Activated T-helper 17 cell treated with anti-CD3 and anti-CD28 coated beads, Interleukin-2, amount 50 U/mL, for 72 hours (primary cell): ENCODE data around the gene DLGAP1. TPM values are rescaled to one million over a fixed set of nuclear protein-coding genes. Genes with fewer than 3 reads are reported as not detected.

Experiments
- ATAC-seq: fragments of 150-1000 bp; cut with Tn5 transposase; replicated peaks from 2 replicates; pipeline ENCODE4 v1.10.0; 2021; ENCODE audit warnings: mild to moderate bottlenecking, moderate library complexity
- H3K27ac Mint-ChIP-seq: one replicate; pipeline ENCODE4 v1.8.0; 2022; ENCODE audit warnings: mixed read lengths
- H3K27me3 Mint-ChIP-seq: one replicate; pipeline ENCODE4 v1.8.0; 2022; ENCODE audit warnings: mixed read lengths
- H3K36me3 Mint-ChIP-seq: one replicate; pipeline ENCODE4 v1.8.0; 2022; ENCODE audit warnings: low read depth, mild to moderate bottlenecking, mixed read lengths
- H3K4me1 Mint-ChIP-seq: one replicate; pipeline ENCODE4 v1.8.0; 2022; ENCODE audit warnings: mixed read lengths
- H3K4me3 Mint-ChIP-seq: one replicate; pipeline ENCODE4 v1.8.0; 2022; ENCODE audit warnings: mild to moderate bottlenecking, mixed read lengths
- H3K9me3 Mint-ChIP-seq: one replicate; pipeline ENCODE4 v1.8.0; 2022; ENCODE audit warnings: mixed read lengths
- total RNA-seq, 2 donors: library from RNA; stranded (reverse); gene quantifications; one replicate each; pipeline ENCODE4 v1.2.3, GENCODE V29; 2022

DLGAP1 gene
- total RNA-seq, 2 donors from 2014 or later: 1.1 to 1.2 TPM

DNA sequence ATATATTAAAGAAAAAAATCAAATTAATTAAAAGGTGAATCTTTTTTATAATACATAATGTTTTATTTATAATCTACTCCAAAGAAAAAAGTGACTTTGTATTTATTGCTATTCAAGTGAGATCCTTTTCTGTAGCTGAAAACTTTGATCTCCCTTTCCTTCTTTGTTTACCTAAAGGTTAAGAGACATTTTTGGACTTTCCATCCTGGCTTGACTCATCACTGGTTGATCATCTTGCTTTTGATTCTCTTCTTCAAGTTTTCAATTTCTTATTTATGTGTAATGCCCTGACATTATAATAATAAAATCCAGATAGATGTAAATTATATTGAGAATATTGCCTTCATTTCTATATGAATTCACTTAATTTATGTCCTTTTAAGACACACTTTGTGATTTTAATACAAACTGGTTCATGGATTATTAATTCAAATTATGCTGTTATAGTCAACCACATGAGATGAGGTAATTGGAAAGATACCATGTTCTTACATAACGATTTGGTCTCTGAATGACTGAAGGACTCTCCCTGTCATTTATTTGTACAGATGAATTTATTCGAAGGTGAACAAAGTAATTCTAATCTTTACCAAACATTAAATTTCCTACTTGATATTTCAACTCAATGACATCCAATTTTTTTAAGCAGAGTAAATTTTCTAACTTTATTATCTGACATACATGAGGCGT is 820.7 kb downstream of the DLGAP1 start:
- Mint-ChIP-seq H3K27ac (peak overlapping the region; percentile 89), H3K4me3 (peak overlapping the region; percentile 59), H3K27me3 (no peaks in the 10 kb centered on the region), H3K36me3 (no peaks in the 10 kb centered on the region), H3K9me3 (no peaks in the 10 kb centered on the region), H3K4me1 (peaks cover 7% of the 10 kb centered on the region)
- ATAC-seq: peak; percentile 75

DNA sequence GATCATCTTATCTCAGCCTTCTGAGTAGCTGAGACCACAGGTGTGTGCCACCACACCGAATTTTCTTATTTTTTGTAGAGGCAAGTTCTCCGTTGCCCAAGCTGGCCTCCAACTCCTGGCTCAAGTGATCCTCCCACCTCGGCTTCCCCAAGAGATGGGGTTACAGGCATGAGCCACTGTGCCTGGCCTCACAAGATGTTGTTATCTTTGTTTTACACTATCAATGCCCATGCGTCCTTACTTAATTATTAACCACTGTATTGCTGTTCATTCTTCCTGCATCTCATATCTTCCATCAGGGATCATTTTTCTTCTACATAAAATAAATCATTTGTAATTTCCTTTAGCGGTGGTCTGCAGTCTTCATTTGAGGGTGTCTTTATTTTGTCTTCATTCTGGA is 823.2 kb downstream of the DLGAP1 start:
- no peak for ATAC-seq
- Mint-ChIP-seq H3K4me3 (no peak overlapping the region), H3K9me3 (no peaks in the 10 kb centered on the region), H3K27ac (no peak overlapping the region), H3K27me3 (no peaks in the 10 kb centered on the region), H3K36me3 (no peaks in the 10 kb centered on the region), H3K4me1 (peaks cover 7% of the 10 kb centered on the region)

DNA sequence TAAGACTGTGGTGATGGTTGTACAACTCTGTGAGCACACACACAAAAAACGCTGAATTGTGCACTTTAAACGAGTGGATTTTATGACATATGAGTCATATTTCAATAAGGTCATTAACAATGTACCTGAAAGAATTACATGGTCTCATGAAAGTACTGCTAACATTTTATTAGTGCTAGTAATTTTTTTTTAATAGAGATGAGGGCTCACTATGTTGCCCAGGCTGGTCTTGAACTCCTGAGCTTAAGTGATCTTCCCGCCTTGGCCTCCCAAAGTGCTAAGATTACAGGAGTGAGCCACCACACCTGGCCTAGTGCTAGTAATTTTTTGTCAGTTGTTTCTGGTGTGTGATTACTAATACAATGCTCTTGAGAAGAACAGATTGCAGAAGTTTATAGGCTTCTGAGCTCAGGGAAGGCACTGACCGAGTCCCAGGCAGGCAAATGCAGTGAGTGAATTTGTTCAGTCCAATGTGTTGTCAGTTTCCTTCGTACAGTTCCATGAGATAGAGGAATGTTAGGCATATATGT is 828.1 kb downstream of the DLGAP1 start:
- Mint-ChIP-seq H3K36me3 (peaks cover 6% of the 10 kb centered on the region), H3K4me1 (peaks cover 15% of the 10 kb centered on the region), H3K27me3 (no peaks in the 10 kb centered on the region), H3K27ac (no peak overlapping the region), H3K9me3 (no peaks in the 10 kb centered on the region), H3K4me3 (no peak overlapping the region)
- ATAC-seq: no peak

DNA sequence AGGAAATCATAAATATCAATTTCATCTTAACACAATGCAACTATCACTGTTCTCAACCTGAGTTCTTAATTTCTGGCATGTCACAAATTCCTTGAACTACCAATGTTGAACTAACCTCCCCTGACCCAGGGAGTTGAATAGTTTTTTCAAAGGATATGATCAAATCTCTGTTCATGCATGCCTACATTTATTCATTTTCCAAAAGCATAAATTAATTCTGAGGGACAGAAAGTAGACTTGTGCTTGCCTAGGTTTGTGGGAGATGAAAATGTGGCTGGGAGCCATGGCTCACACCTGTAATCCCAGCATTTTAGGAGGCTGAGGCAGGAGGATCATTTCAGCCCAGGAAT is 829.4 kb downstream of the DLGAP1 start:
- H3K36me3 Mint-ChIP-seq: peaks cover 6% of the 10 kb centered on the region
- no peak for ATAC-seq
- H3K4me1 Mint-ChIP-seq: peaks cover 15% of the 10 kb centered on the region
- peak overlapping the region; percentile 91 for H3K27ac Mint-ChIP-seq
- no peaks in the 10 kb centered on the region for H3K9me3 Mint-ChIP-seq
- peak overlapping the region; percentile 73 for H3K4me3 Mint-ChIP-seq
- no peaks in the 10 kb centered on the region for H3K27me3 Mint-ChIP-seq

DNA sequence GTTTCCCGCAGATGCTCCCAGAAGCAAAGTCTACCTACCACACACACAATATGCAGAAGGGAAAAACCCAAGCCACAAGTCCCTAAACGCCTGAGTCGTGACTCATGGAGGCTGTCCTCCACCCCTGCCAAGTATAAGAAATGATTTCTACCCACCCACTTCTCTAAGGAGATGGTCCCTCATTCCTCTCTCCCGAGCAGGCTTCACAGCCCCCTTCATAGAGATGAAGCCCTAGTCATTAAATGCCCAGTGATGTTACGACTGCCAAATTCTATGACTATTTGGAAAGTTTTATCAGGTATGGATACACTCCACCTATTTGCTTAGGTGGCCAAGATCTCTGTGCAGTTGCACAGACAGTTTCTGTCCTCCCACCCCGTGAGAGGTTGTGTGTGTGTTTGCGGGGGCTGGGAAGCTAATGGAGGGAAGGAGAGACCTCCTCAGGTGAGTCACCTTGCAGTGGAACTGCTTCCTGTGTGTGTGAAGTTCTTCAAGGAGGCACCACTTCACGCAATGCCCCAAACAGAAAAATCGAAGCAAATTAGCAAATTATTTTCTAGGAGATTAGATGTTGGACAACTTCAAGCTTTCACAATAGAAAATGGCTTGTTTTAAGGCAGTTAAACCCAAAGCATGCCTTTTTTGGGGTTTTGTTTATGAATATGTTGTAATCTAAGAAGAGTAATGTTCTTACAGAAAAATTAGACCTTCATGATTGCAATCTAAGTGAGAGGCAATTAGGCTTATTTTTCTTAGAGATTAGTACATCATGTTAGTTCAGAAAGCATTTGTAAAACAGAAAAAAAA is 830.0 kb downstream of the DLGAP1 start:
- Mint-ChIP-seq H3K27ac (peak overlapping the region; percentile 91), H3K27me3 (no peaks in the 10 kb centered on the region), H3K36me3 (peaks cover 6% of the 10 kb centered on the region), H3K4me3 (peak overlapping the region; percentile 73), H3K4me1 (peaks cover 15% of the 10 kb centered on the region), H3K9me3 (no peaks in the 10 kb centered on the region)
- peak; percentile 88 for ATAC-seq

DNA sequence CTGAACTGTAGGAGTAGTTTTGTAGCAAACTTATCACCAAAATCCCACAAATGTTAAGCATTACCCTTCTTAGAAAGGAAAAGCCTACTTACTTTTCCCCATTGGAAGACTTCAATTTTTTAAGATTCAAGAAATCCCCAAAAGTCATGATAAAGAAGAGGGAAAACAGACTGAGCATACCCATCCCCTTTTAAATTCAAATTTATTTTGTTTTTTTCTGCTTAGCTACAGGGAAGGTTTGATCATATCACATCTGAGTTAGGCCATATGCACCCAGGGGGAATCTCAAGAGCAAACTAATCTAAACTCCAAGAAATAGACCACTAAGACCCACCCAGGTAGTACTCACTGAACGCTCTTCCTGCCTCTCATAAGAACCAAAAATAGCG is 830.6 kb downstream of the DLGAP1 start:
- Mint-ChIP-seq H3K36me3 (peaks cover 6% of the 10 kb centered on the region), H3K4me1 (peaks cover 15% of the 10 kb centered on the region), H3K27ac (peak overlapping the region; percentile 91), H3K9me3 (no peaks in the 10 kb centered on the region), H3K27me3 (no peaks in the 10 kb centered on the region), H3K4me3 (peak overlapping the region; percentile 73)
- no peak for ATAC-seq

DNA sequence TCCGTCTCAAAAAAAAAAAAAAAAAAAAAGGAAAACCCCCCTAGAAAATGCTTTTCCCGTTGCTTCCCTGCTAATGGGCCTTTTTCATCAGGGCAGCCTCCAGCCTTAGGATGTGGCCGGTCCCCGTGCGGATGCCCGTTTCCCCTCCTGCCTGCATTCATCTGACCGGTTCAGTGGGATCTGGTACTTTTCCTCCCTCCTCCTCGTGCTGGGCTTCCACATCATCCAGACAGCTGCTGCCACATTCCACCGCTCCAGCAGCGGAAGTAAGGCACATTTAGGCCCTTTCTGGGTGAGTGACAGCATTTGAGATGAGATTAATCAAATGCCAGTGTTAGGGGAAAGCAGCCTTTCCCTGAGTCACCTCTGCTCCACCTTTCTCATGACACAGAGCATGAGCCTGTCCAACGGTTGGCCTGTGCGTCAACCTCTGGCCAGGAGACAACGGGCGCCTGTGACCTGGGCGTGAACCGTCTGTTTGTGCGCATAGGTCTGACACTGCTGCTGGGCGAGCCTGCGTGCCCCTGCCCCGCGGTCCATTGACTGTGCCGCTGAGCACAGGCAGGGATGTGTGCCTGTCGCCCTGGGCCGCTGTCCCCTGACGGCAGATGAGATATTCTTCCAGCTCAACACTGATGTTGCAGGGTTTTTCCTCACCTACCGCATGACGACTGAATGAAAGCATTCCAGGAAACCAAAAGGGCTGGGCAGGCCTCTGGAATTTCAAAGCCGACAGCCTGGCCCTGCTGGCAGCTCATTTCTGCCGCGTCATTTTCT is 831.1 kb downstream of the DLGAP1 start:
- Mint-ChIP-seq H3K27ac (peak overlapping the region; percentile 91), H3K27me3 (no peaks in the 10 kb centered on the region), H3K9me3 (no peaks in the 10 kb centered on the region), H3K4me3 (peak overlapping the region; percentile 73), H3K36me3 (peaks cover 6% of the 10 kb centered on the region), H3K4me1 (peaks cover 15% of the 10 kb centered on the region)
- peak; percentile 71 for ATAC-seq

DNA sequence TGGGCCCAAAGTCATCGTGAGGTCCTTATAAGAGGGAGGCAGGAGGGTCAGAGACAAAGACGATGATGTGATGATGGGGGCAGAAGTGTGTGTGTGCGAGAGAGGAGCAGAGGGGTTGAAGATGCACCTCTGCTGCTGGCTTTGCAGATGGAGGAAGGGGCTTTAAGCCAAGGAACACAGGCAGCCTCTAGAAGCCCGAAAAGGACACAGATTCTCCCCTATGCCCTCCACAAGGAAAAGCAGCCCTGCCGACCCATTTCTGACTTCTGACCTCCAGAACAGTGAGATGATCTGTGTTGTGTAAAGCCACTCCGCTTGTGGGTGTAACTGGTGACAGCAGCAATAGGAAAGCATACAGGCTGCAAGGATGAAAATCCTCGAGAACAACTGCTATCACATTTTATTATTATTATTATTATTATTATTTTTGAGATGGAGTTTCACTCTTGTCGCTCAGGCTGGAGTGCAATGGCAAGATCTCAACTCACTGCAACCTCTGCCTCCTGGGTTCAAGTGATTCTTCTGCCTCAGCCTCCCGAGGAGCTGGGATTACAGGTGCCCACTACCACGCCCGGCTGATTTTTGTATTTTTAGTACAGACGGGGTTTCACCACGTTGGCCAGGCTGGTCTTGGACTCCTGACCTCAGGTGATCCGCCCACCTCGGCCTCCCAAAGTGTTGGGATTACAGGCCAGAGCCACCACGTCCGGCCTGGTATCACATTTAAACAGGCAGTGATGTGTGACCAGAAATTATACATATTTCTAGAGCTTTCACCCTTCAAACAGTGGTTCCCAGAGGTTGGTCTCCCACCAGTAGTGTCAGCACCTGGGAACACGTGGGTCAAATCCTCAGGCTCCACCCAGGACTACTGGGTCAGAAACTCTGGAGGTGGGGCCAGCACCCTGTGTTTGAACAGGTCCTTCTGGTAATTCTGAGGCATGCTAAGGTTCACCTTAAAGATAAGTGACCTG is 834.7 kb downstream of the DLGAP1 start:
- Mint-ChIP-seq H3K27ac (peak overlapping the region; percentile 10), H3K9me3 (no peaks in the 10 kb centered on the region), H3K36me3 (peaks cover 6% of the 10 kb centered on the region), H3K4me1 (peaks cover 15% of the 10 kb centered on the region), H3K27me3 (no peaks in the 10 kb centered on the region), H3K4me3 (no peak overlapping the region)
- no peak for ATAC-seq

DNA sequence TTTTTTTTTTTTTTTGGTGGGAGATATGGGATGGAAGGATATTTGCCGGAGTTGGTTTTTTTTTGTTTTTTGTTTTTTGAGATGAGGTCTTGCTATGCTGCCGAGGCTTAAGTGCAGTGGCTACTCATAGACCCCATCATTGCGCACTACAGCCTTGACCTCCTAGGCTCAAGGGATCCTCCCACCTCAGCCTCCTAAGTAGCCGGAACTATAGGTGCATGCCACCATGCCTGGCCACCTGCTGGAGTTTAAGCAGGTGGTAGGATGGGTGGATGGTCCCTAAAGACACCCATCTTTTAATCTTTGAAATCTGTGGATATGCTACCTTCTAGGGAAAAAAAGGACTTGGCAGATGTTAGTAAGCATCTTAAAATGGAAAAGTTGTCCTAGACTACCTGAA is 835.4 kb downstream of the DLGAP1 start:
- H3K36me3 Mint-ChIP-seq: peaks cover 2% of the 10 kb centered on the region
- no peak for ATAC-seq

DNA sequence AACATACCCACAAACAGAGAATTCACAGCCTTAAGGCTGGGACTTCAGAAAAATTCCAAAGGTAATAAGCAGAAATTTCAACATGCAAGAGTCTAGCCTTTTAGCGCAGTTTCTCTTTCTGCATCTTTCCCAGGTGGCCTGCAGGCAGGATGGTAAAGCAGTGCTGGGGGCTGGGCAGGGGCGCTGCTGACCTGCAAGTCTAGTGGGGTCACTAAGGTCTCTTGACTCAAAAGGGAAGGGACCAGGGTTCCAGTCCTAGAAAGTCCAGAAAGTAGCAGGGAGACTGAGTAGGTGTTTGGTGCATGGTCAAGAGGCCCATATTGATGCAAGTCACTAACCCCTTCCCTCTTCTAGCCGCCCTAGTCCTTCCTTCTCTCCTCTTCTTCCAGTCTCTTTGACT is 835.9 kb downstream of the DLGAP1 start:
- ATAC-seq: no peak
- Mint-ChIP-seq H3K4me3 (no peak overlapping the region), H3K27ac (no peak overlapping the region), H3K4me1 (peaks cover 5% of the 10 kb centered on the region), H3K27me3 (no peaks in the 10 kb centered on the region), H3K36me3 (no peaks in the 10 kb centered on the region), H3K9me3 (no peaks in the 10 kb centered on the region)

More for the DNA sequence above, 835.4 kb downstream of the DLGAP1 start:
- no peaks in the 10 kb centered on the region for H3K27me3 Mint-ChIP-seq
- no peak overlapping the region for H3K4me3 Mint-ChIP-seq
- H3K27ac Mint-ChIP-seq: no peak overlapping the region
- H3K9me3 Mint-ChIP-seq: no peaks in the 10 kb centered on the region
- peaks cover 9% of the 10 kb centered on the region for H3K4me1 Mint-ChIP-seq

DNA sequence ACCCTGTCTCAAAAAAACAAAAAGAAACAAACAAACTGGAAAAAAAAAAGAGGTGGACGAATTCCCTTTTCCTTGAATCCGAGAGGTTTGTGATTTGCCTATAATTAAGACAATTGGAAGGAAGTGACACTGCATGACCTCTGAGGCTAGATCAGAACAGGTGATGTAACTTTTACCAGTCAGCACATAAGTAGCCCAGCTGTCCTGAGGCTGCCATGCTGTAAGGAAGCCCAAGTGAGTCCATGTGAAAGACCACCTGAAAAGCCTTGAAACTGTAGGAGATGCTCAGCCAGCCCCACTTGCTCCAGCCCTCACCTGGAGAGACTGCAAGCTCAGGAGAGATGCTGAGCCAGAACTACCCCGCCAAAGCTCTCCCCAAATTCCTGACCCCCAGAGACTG is 838.4 kb downstream of the DLGAP1 start:
- H3K27ac Mint-ChIP-seq: no peak overlapping the region
- H3K27me3 Mint-ChIP-seq: no peaks in the 10 kb centered on the region
- no peak overlapping the region for H3K4me3 Mint-ChIP-seq
- H3K9me3 Mint-ChIP-seq: no peaks in the 10 kb centered on the region
- no peak for ATAC-seq
- H3K4me1 Mint-ChIP-seq: no peaks in the 10 kb centered on the region
- H3K36me3 Mint-ChIP-seq: no peaks in the 10 kb centered on the region

DNA sequence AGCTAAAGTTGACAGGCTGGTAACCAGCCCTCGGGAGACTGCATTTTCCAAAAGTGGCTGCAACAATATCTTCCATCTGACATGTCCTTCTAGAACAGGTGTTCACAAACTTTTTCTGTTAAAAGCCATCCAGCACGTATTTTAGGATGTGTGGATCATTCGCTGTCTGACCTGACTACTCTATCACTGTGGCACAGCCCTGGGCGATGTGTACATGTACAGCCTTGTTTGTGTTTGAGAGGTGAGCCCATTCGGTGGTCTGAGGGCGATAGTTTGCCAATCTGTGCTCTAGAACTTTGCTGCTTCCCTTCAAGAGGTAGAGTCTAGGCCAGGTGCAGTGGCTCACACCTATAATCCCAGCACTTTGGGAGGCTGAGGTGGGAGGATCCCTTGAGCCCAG is 839.0 kb downstream of the DLGAP1 start:
- Mint-ChIP-seq H3K27me3 (no peaks in the 10 kb centered on the region), H3K36me3 (no peaks in the 10 kb centered on the region), H3K4me1 (no peaks in the 10 kb centered on the region), H3K4me3 (no peak overlapping the region), H3K27ac (no peak overlapping the region), H3K9me3 (no peaks in the 10 kb centered on the region)
- no peak for ATAC-seq

DNA sequence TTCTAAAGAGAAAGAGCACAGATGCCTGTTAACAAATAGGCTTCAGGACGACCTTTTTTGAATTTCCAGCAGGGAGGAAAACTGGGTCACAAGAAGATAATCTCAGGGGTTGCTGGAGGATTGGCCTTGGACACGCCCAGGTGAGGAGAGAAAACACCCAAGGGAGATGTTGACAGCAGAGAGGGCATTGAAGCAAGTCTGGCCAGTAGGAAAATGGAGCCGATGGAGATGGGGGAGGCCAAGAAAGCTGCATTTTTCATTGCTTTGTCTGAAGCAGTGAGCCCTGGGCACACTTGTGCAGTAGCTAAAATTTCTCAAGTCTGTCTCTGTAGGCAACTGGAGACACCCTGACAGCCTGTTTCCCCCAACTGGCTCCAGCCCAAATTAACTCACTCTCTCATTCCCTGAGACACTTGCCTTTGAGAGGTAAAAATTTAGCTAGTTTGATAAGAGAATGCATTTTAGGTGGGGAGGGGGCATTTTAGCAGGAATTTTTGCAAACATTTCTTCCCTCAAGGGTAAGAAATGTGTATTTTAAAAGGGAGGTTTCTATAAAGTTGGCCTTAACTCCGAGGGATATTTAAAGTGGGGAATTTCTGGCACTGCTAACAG is 839.6 kb downstream of the DLGAP1 start:
- Mint-ChIP-seq H3K4me3 (no peak overlapping the region), H3K36me3 (no peaks in the 10 kb centered on the region), H3K4me1 (no peaks in the 10 kb centered on the region), H3K9me3 (no peaks in the 10 kb centered on the region), H3K27me3 (no peaks in the 10 kb centered on the region), H3K27ac (peak overlapping the region; percentile 14)
- no peak for ATAC-seq
